ACC112 (cell line): ENCODE data around the gene LRG1.

Experiments used
- H2AFZ ChIP-seq: fragments of 200-600 bp; sonication (generic); one replicate; pipeline ENCODE4 v1.6.0; 2017; ENCODE audit warnings: antibody characterized with exemption, low read length; ENCODE audit not compliant: unreplicated experiment
- H3K27ac ChIP-seq: fragments of 200-600 bp; sonication (generic); 2 replicates; pipeline ENCODE4 v1.5.1; 2014; ENCODE audit warnings: low read depth, mild to moderate bottlenecking, antibody characterized with exemption, low read length, moderate library complexity
- H3K27me3 ChIP-seq: fragments of 200-600 bp; sonication (generic); 2 replicates; pipeline ENCODE4 v1.6.1; 2014; ENCODE audit warnings: mild to moderate bottlenecking, antibody characterized with exemption, low read length, moderate library complexity, mixed read lengths; ENCODE audit not compliant: insufficient read depth
- H3K36me3 ChIP-seq: fragments of 200-600 bp; sonication (generic); 2 replicates; pipeline ENCODE4 v1.6.1; 2016; ENCODE audit warnings: mild to moderate bottlenecking, antibody characterized with exemption, low read length, moderate library complexity, mixed read lengths; ENCODE audit not compliant: insufficient read depth
- H3K4me1 ChIP-seq: fragments of 200-600 bp; sonication (generic); one replicate; pipeline ENCODE4 v1.6.1; 2016; ENCODE audit warnings: low read length, mixed read lengths; ENCODE audit not compliant: insufficient read depth, unreplicated experiment, control insufficient read depth
- H3K4me3 ChIP-seq: fragments of 200-600 bp; sonication (generic); 2 replicates; pipeline ENCODE4 v1.5.1; 2014; ENCODE audit warnings: mild to moderate bottlenecking, low read depth, low read length
- H3K79me2 ChIP-seq: fragments of 200-600 bp; sonication (generic); one replicate; pipeline ENCODE4 v1.6.0; 2016; ENCODE audit warnings: low read length; ENCODE audit not compliant: control insufficient read depth, unreplicated experiment, insufficient read depth

The LRG1 gene

GRCh38 chr19:4539693-4540581 lies at the start of gene LRG1:
Gene LRG1, minus strand, starts transcription at chr19:4540036. Its CDS starts 23 bp downstream, at chr19:4540013.
- H3K27ac ChIP-seq = no peak within 1 kb of the TSS
- no peaks in the 10 kb centered on the region for H3K27me3 ChIP-seq
- no peaks in the 10 kb centered on the region for H3K36me3 ChIP-seq
- H3K4me1 ChIP-seq = no peaks in the 10 kb centered on the region
- H3K4me3 ChIP-seq = no peak within 1 kb of the TSS
- no peak within 1 kb of the TSS for H2AFZ ChIP-seq
- no peaks in the 10 kb centered on the region for H3K79me2 ChIP-seq

- H3K4me1 ChIP-seq = no peaks in the 10 kb centered on the region
- H3K27me3 ChIP-seq = peaks cover 14% of the 10 kb centered on the region
- no peak overlapping the region for H3K4me3 ChIP-seq
- no peaks in the 10 kb centered on the region for H3K79me2 ChIP-seq
- no peak overlapping the region for H2AFZ ChIP-seq
- H3K36me3 ChIP-seq = no peaks in the 10 kb centered on the region
- no peak overlapping the region for H3K27ac ChIP-seq
Observed at GRCh38 chr19:4588291-4588761, 48.5 kb upstream of the LRG1 start.

DNA sequence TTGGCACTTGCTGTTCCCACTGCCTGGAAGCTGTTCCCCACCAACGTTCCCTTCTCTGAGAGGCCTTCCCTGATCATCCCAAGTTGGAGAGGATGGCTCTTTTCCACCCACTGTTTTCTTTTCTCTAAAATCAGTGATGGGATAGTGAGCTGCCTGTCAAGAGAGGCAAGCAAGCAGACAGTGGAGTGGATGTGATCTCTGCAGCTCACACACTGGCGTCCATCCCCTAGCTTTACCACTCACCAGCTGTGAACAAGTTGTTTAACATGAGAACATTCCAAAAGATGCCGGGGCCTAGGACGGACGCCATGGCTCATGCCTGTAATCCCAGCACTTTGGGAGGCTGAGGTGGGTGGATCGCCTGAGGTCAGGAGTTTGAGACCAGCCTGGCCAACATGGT lies 47.7 kb upstream of the LRG1 start:
- H3K27ac ChIP-seq = no peak overlapping the region
- H3K36me3 ChIP-seq = no peaks in the 10 kb centered on the region
- H3K4me1 ChIP-seq = no peaks in the 10 kb centered on the region
- peaks cover 14% of the 10 kb centered on the region for H3K27me3 ChIP-seq
- H3K79me2 ChIP-seq = no peaks in the 10 kb centered on the region
- H3K4me3 ChIP-seq = no peak overlapping the region
- H2AFZ ChIP-seq = no peak overlapping the region

DNA sequence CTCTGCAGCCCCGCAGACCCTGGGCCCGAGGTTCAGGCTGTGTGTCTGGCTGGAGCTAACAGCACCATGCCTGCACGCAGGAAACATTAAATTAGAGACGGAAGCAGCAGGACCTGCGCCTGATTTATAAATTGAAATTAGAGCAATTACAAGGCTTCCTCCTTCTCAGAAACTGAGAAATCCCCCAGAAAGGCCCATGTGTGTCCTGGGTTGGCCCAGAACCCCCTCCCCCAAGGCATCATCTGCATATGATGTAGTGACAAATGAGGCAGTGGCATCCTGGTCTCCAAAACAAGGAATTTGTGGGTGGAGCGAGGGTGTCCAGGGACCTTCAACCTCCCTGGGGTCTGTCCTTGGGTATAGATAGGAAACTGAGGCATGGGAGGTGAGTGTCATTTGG lies 46.9 kb upstream of the LRG1 start:
- Histone ChIP-seq H3K36me3 (no peaks in the 10 kb centered on the region), H3K27ac (no peak overlapping the region), H2AFZ (no peak overlapping the region), H3K27me3 (peaks cover 21% of the 10 kb centered on the region), H3K79me2 (no peaks in the 10 kb centered on the region), H3K4me3 (no peak overlapping the region), H3K4me1 (no peaks in the 10 kb centered on the region)

- Histone ChIP-seq H3K79me2 (no peaks in the 10 kb centered on the region), H3K27ac (no peak overlapping the region), H3K4me1 (no peaks in the 10 kb centered on the region), H2AFZ (no peak overlapping the region), H3K27me3 (peaks cover 21% of the 10 kb centered on the region), H3K36me3 (no peaks in the 10 kb centered on the region), H3K4me3 (no peak overlapping the region)
Observed at GRCh38 chr19:4586245-4586644, 46.4 kb upstream of the LRG1 start.

GRCh38 chr19:4585556-4585955 lies 45.7 kb upstream of the LRG1 start:
- no peaks in the 10 kb centered on the region for H3K4me1 ChIP-seq

GRCh38 chr19:4584670-4585460 lies 45.0 kb upstream of the LRG1 start:
- Histone ChIP-seq H2AFZ (no peak overlapping the region), H3K4me1 (no peaks in the 10 kb centered on the region), H3K36me3 (no peaks in the 10 kb centered on the region), H3K4me3 (no peak overlapping the region), H3K79me2 (no peaks in the 10 kb centered on the region), H3K27me3 (peaks cover 32% of the 10 kb centered on the region), H3K27ac (no peak overlapping the region)

More at GRCh38 chr19:4585556-4585955, 45.7 kb upstream of the LRG1 start:
- H2AFZ ChIP-seq = no peak overlapping the region
- H3K79me2 ChIP-seq = no peaks in the 10 kb centered on the region
- H3K27me3 ChIP-seq = peaks cover 25% of the 10 kb centered on the region
- no peaks in the 10 kb centered on the region for H3K36me3 ChIP-seq
- H3K4me3 ChIP-seq = no peak overlapping the region
- H3K27ac ChIP-seq = no peak overlapping the region

- Histone ChIP-seq H2AFZ (no peak overlapping the region), H3K27me3 (peaks cover 36% of the 10 kb centered on the region), H3K4me3 (no peak overlapping the region), H3K27ac (no peak overlapping the region), H3K36me3 (no peaks in the 10 kb centered on the region), H3K79me2 (no peaks in the 10 kb centered on the region), H3K4me1 (no peaks in the 10 kb centered on the region)
Observed at GRCh38 chr19:4583961-4584669, 44.3 kb upstream of the LRG1 start.

DNA sequence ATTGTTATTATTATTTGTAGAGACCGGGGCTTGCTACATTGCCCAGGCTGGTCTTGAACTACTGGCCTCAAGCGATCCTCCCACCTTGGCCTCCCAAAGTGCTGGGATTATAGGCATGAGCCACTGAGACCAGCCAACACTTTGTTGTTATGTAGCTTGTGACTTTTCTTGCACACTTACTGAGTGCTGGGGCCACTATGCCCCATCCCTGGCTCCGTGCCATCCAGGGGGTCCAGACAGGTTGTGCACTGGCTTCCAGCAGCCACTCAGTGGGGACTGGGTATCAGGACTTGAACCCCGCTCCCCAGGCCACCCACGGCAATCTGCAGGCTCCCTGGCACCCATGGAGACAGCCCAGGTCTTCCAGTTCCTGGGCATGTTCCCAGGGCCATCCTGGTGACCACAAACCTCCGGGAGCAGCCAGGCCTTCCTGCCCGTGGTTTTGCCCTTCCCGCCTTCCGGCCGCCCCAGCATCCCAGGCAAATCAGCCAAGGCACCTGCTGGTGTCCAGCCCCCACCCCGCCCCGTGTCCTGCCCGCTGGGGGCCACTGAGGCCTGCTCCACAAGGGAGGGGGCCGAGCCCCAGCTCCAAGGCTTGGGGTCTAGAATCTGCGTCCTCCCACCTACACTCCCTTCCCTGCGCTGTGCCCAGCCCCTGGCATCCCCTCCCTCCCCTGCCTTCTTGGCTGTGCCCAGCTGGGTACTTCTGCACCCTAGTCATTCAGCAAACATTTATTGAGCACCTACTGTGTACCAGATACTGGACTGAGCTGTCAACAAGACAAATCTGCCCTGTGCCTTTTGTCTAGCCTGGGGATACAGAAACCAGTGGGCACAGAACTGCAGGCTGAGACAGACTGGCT lies 43.4 kb upstream of the LRG1 start:
- H3K27me3 ChIP-seq = peaks cover 36% of the 10 kb centered on the region
- H3K4me3 ChIP-seq = no peak overlapping the region
- H3K36me3 ChIP-seq = no peaks in the 10 kb centered on the region
- H3K79me2 ChIP-seq = no peaks in the 10 kb centered on the region
- H3K4me1 ChIP-seq = no peaks in the 10 kb centered on the region
- H3K27ac ChIP-seq = no peak overlapping the region
- no peak overlapping the region for H2AFZ ChIP-seq
